ENCODE results near the gene FAM240A. TPM values are rescaled to one million over a fixed set of nuclear protein-coding genes. Genes with fewer than 3 reads are reported as not detected.

Gene FAM240A
- total RNA-seq, 4 donors from 2014 or later, result not detected

DNA sequence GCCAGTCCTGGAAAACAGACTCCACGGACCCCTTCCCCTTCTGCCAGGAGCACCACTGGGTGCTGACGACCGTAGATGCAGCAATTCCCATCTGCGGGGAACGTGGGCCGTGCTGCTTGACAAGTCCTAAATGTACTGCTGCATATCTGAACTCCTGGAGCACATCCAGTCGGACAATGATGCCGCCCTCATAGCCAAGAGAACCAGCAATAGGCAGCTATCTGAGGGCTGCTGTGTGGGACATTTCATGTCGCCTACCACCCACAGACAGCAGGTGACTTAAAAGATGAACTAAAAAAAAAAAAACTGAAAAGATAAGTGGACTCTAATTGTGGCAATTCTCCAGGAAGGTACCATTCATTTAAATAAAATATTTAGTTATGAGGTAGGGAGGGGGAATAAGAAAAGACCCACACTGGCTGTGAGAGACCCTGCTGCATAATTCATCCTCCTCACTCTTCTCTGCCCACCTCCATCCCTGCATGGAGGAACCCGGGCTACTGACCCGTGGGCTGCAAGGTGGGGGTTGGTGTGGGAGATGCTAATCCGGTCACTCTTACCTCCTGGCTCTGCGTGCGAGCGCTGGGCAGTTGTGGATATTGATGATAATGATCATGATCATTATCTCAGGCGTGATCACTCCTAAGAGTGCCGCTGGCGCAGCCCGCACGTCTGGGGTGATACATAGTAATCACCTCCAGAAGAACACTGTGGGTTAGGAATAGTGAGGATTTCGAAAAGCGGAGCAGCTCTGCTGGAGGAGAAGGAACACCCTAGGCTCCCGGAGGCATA lies 52.8 kb downstream of the FAM240A start:
- WGBS, 2 donors (ENCODE audit: low coverage in 1 of 2), result 70 to 78% methylated on average over 9 to 23 of the region's 23 CpGs
- H3K36me3 ChIP-seq, result no peaks in the 10 kb centered on the region

DNA sequence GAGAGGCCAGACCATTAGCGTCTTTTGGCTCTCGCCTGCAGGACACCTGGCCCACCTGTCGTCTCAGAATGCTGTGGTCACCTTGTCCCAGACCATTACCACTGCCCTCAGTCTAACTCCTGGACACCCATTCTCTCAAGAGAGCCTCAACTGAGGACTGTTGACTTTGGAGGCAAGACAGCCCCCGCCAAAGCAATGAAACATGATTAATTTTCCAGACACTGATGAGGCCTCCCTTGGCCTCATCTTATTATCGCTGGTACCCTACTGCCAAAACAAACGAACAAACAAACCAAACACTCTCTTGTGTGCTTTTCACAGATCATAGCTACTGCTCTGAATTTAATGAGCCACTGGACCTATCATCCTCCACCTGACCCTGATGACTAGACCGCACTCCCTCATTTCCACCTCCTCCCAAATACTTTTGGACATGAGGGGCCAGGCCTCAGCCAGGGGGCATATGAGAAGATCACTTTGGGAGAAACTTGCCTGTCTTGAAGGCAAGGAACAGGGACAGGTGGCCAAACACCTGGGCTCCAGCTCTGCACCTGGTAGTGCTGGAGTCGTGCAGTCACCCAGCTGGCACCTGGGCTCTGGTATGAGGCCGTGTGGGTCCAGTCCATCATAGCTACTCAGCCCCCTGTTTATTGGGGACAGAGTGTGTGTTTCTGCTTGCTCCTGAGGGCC lies 53.6 kb downstream of the FAM240A start:
- whole genome bisulfite sequencing, 2 donors (ENCODE audit: low coverage in 1 of 2), result 60 to 66% methylated on average over 1 to 9 of the region's 9 CpGs
- Histone ChIP-seq H3K36me3 (no peaks in the 10 kb centered on the region), H3K4me1 (peaks cover 0 to 9% (median 2%) of the 10 kb centered on the region in 4 donors), H3K27ac (no peak overlapping the region), H3K4me3 (no peak overlapping the region), H3K27me3 (no peaks in the 10 kb centered on the region), H3K9me3 (no peaks in the 10 kb centered on the region)
- TF ChIP-seq, protein P1, sequence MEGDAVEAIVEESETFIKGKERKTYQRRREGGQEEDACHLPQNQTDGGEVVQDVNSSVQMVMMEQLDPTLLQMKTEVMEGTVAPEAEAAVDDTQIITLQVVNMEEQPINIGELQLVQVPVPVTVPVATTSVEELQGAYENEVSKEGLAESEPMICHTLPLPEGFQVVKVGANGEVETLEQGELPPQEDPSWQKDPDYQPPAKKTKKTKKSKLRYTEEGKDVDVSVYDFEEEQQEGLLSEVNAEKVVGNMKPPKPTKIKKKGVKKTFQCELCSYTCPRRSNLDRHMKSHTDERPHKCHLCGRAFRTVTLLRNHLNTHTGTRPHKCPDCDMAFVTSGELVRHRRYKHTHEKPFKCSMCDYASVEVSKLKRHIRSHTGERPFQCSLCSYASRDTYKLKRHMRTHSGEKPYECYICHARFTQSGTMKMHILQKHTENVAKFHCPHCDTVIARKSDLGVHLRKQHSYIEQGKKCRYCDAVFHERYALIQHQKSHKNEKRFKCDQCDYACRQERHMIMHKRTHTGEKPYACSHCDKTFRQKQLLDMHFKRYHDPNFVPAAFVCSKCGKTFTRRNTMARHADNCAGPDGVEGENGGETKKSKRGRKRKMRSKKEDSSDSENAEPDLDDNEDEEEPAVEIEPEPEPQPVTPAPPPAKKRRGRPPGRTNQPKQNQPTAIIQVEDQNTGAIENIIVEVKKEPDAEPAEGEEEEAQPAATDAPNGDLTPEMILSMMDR (IDR thresholded peaks at IDR 0.05), result no peak
- TF ChIP-seq EP300 (IDR thresholded peaks at IDR 0.05; ENCODE audit: low read depth) (no peak), POLR2AphosphoS5 (IDR thresholded peaks at IDR 0.05) (no peak), POLR2A (IDR thresholded peaks at IDR 0.05) (no peak)
- intact Hi-C loops (cut with DNase I; ENCODE audit: low total_unique reads) (no loop called here), in situ Hi-C loops (cut with MboI; ENCODE audit: low pct_ligation_motif_present in 1 of 4, low pct_unique_long_range_greater_than_20kb in 1 of 4, low sequenced_read_pairs in 3 of 4) (no loop called here)
- no peak for DNase-seq

More for the DNA sequence above, 52.8 kb downstream of the FAM240A start:
- Histone ChIP-seq H3K9me3 (no peaks in the 10 kb centered on the region), H3K4me1 (peaks cover 0 to 9% (median 2%) of the 10 kb centered on the region in 4 donors), H3K27me3 (no peaks in the 10 kb centered on the region), H3K27ac (no peak overlapping the region), H3K4me3 (no peak overlapping the region)
- intact Hi-C loops (cut with DNase I; ENCODE audit: low total_unique reads) (no loop called here), in situ Hi-C loops (cut with MboI; ENCODE audit: low pct_ligation_motif_present in 1 of 4, low pct_unique_long_range_greater_than_20kb in 1 of 4, low sequenced_read_pairs in 3 of 4) (no loop called here)
- no peak for DNase-seq
- no peak for TF ChIP-seq POLR2A (IDR thresholded peaks at IDR 0.05)
- TF ChIP-seq, protein P1 (IDR thresholded peaks at IDR 0.05), result no peak
- TF ChIP-seq POLR2AphosphoS5 (IDR thresholded peaks at IDR 0.05), result no peak
- no peak for TF ChIP-seq EP300 (IDR thresholded peaks at IDR 0.05; ENCODE audit: low read depth)

DNA sequence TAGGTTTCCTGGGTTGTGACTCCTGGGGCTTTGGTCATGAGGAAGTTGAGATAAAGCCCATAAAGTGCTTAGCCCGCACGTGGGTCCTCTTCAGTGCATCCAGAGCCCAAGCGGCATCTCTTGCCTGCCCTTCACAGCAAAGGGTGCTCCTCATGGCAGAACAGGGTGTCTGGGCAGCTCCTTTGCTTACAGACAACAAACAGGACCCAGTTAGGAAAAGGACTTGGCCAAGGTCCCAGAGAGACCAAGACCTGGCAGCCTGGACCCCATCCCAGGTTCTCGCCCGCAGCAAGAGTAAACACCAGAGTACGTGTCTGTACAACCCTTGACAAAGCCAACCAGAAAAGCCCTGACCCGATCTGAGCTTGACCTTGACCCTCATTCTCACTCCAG lies 54.1 kb downstream of the FAM240A start:
- no peak overlapping the region for H3K4me3 ChIP-seq
- no peak overlapping the region for H3K27ac ChIP-seq
- peaks cover 0 to 9% (median 2%) of the 10 kb centered on the region in 4 donors for H3K4me1 ChIP-seq
- no peaks in the 10 kb centered on the region for H3K9me3 ChIP-seq
- 63% methylated on average over 6 of the region's 7 CpGs; no CpG with 5 or more reads in 1 of the 2 donors for WGBS, 2 donors (ENCODE audit: low coverage in 1 of 2)
- in situ Hi-C loops (cut with MboI; ENCODE audit: low pct_ligation_motif_present in 1 of 4, low pct_unique_long_range_greater_than_20kb in 1 of 4, low sequenced_read_pairs in 3 of 4) (no loop called here), intact Hi-C loops (cut with DNase I; ENCODE audit: low total_unique reads) (no loop called here)
- no peaks in the 10 kb centered on the region for H3K36me3 ChIP-seq
- no peak for TF ChIP-seq POLR2AphosphoS5 (IDR thresholded peaks at IDR 0.05)
- TF ChIP-seq, protein P1 (IDR thresholded peaks at IDR 0.05), result no peak
- TF ChIP-seq EP300 (IDR thresholded peaks at IDR 0.05; ENCODE audit: low read depth), result no peak
- no peak for TF ChIP-seq POLR2A (IDR thresholded peaks at IDR 0.05)
- peak; percentile 8 for DNase-seq
- H3K27me3 ChIP-seq, result no peaks in the 10 kb centered on the region

DNA sequence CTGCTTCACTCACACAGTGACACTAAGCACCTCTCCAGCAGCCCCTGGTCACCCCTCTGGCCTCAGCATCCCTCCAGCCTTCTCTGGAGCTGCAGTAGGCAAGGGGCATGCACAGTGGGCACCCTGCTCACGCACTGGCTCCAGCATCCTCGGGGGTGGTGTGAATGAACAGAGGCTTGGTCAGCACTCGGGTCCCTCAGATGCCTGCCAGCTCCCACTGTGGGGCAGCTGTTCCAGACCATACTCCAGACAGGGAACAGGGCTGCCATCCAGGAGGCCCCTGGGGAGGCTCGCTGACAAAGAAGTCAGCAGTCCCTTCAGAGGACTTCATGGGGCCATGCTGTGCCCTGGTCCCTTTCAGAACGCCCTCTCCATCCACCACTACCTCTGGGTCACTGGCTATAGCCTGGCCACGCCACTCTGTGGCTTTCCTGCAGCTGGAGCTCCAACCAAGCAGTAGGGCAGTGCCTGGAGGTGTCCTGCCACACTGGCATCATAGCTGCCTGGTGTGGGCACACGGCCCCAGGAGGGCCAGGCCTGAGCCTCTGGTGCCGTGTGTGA lies 54.8 kb downstream of the FAM240A start:
- no peak overlapping the region for H3K27ac ChIP-seq
- intact Hi-C loops (cut with DNase I; ENCODE audit: low total_unique reads) (no loop called here), in situ Hi-C loops (cut with MboI; ENCODE audit: low pct_ligation_motif_present in 1 of 4, low pct_unique_long_range_greater_than_20kb in 1 of 4, low sequenced_read_pairs in 3 of 4) (no loop called here)
- H3K4me1 ChIP-seq, result peaks cover 0 to 9% (median 2%) of the 10 kb centered on the region in 4 donors
- DNase-seq, result peak; percentile 5
- 79% methylated on average over 8 of the region's 8 CpGs; no CpG with 5 or more reads in 1 of the 2 donors for WGBS, 2 donors (ENCODE audit: low coverage in 1 of 2)
- H3K4me3 ChIP-seq, result no peak overlapping the region
- no peaks in the 10 kb centered on the region for H3K36me3 ChIP-seq
- no peaks in the 10 kb centered on the region for H3K9me3 ChIP-seq
- no peaks in the 10 kb centered on the region for H3K27me3 ChIP-seq
- no peak for TF ChIP-seq POLR2AphosphoS5 (IDR thresholded peaks at IDR 0.05)
- TF ChIP-seq, protein P1 (IDR thresholded peaks at IDR 0.05), result no peak
- no peak for TF ChIP-seq EP300 (IDR thresholded peaks at IDR 0.05; ENCODE audit: low read depth)
- TF ChIP-seq POLR2A (IDR thresholded peaks at IDR 0.05), result no peak

Data from transverse colon (tissue), 4 donors.